HG03571 (cell line): ENCODE data around the gene ADCY5.

Experiments used
- ATAC-seq: cut with Tn5 transposase; IDR thresholded peaks from one replicate; pipeline ENCODE4 v1.9.1; 2021; ENCODE audit not compliant: unreplicated experiment

ADCY5 gene

GRCh38 chr3:123344175-123344906 is 104.5 kb downstream of the ADCY5 start:
- ATAC-seq = no peak

- ATAC-seq = no peak
These were observed 105.4 kb downstream of the ADCY5 start for GRCh38 chr3:123343296-123344174.

- ATAC-seq = no peak
These were observed 106.2 kb downstream of the ADCY5 start for GRCh38 chr3:123342631-123343080.

GRCh38 chr3:123341871-123342630 is 106.8 kb downstream of the ADCY5 start:
- no peak for ATAC-seq

GRCh38 chr3:123340336-123340735 is 108.6 kb downstream of the ADCY5 start:
- ATAC-seq = no peak

GRCh38 chr3:123339302-123339701 is 109.6 kb downstream of the ADCY5 start:
- no peak for ATAC-seq

- no peak for ATAC-seq
These were observed 110.2 kb downstream of the ADCY5 start for GRCh38 chr3:123338620-123339061.

GRCh38 chr3:123337948-123338619 is 110.8 kb downstream of the ADCY5 start:
- no peak for ATAC-seq

- ATAC-seq = no peak
These were observed 111.7 kb downstream of the ADCY5 start for GRCh38 chr3:123337226-123337625.

- ATAC-seq = no peak
These were observed 112.4 kb downstream of the ADCY5 start for GRCh38 chr3:123336441-123336851.

GRCh38 chr3:123336001-123336400 is 112.9 kb downstream of the ADCY5 start:
- no peak for ATAC-seq

- no peak for ATAC-seq
These were observed 113.8 kb downstream of the ADCY5 start for GRCh38 chr3:123335007-123335670.

GRCh38 chr3:123334056-123334455 is 114.8 kb downstream of the ADCY5 start:
- ATAC-seq = no peak

- ATAC-seq = no peak
These were observed 115.5 kb downstream of the ADCY5 start for GRCh38 chr3:123333401-123333800.

GRCh38 chr3:123332124-123332641 is 116.7 kb downstream of the ADCY5 start:
- ATAC-seq = no peak

- no peak for ATAC-seq
These were observed 117.2 kb downstream of the ADCY5 start for GRCh38 chr3:123331651-123332050.

GRCh38 chr3:123331006-123331405 is 117.9 kb downstream of the ADCY5 start:
- no peak for ATAC-seq

GRCh38 chr3:123330441-123330991 is 118.4 kb downstream of the ADCY5 start:
- ATAC-seq = no peak

- ATAC-seq = no peak
These were observed 119.1 kb downstream of the ADCY5 start for GRCh38 chr3:123329636-123330340.
